GM13977 (cell line): ENCODE results near the gene PDLIM7.
"Not testable (repeated sequence)": the region's sequence is repeated elsewhere in the genome, so short reads cannot be mapped to it uniquely, and the experiment has no call there.

Experiments used
- DNase-seq: peaks from one replicate; pipeline ENCODE4 v3.0.0; 2012; ENCODE audit warnings: low spot score
- in situ Hi-C: fragments of 300-500 bp; cut with MboI; formaldehyde crosslinking; loops from one replicate; pipeline ENCODE4 v1.12.0; 2022; ENCODE audit warnings: low sequenced_read_pairs, low pct_unique_long_range_greater_than_20kb, mixed read lengths, inconsistent platforms; ENCODE audit not compliant: unreplicated experiment
- TF ChIP-seq, protein P1 (sequence below): IDR thresholded peaks from 2 replicates; pipeline ENCODE4 v1.5.1; 2012; ENCODE audit warnings: mild to moderate bottlenecking, control low read depth; ENCODE audit not compliant: insufficient read depth; ENCODE audit errors: extremely low read depth, missing control alignments

PDLIM7 gene

DNA sequence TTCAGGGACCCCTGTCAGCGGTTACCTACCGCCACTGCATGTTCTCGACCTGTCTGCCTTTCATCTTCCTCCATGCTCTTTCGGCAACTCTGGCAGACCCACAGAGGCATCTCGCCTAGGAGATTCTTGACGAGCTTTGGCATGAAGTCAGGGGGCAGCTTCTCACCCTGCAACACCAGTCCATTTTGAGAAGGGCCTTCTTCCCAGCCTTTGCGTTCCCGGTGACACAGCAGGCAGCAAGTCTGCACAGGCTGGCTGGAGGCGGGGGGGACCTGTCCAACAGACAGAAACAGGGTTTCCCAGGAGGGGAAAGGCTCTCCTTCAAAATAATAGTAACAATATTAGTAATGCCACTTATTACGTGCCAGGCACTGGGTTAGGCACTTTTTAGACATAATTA, 41.5 kb upstream of the PDLIM7 start:
- no peak for DNase-seq
- in situ Hi-C loops, result no loop called here
- TF ChIP-seq, protein P1, sequence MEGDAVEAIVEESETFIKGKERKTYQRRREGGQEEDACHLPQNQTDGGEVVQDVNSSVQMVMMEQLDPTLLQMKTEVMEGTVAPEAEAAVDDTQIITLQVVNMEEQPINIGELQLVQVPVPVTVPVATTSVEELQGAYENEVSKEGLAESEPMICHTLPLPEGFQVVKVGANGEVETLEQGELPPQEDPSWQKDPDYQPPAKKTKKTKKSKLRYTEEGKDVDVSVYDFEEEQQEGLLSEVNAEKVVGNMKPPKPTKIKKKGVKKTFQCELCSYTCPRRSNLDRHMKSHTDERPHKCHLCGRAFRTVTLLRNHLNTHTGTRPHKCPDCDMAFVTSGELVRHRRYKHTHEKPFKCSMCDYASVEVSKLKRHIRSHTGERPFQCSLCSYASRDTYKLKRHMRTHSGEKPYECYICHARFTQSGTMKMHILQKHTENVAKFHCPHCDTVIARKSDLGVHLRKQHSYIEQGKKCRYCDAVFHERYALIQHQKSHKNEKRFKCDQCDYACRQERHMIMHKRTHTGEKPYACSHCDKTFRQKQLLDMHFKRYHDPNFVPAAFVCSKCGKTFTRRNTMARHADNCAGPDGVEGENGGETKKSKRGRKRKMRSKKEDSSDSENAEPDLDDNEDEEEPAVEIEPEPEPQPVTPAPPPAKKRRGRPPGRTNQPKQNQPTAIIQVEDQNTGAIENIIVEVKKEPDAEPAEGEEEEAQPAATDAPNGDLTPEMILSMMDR, result no peak

DNA sequence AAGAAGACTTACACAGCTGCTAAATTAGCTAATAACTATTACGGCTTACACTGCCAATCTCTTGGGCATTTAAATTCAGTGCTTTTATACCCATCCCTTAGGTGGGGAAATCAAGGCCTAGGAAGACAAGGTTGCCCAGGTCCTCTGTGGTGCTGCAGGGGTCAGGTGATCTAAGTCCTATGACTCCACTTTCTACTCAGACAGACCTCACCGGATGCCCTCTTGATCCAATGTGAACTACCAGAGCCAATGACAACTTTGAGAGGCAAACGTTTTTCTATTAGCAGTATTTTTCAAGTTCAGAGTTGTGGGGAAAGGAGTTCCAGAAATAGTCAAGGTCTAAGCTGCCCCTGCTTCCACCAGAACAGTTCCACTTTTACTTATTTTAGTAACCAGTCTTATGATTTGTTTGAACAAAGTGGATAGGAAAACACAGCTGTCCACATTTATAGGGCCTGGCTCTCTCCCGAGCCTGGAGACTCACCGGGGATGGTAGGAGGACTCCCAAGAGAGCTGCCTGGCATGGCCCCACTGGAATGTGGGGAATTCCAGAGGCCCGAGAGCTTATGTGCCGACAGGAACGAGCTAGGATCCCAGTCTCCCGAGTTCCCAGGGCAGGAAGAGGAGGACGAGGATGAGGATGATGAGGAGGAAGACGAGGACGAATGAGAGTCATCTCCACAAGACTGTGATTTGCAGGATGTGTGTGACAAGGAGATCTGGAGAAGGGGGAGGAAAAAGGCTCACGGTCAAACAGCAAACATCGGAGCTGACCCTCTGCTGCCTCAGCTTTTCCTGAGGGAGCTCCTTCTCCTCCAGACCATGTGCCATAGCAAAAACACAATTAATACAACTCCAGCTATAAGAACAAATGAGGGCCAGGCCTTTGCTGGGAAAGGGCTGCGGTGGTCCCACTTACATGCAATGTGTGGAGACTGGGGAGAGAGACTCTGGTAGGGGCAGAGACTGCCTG, 40.3 kb upstream of the PDLIM7 start:
- in situ Hi-C loops, result no loop called here

DNA sequence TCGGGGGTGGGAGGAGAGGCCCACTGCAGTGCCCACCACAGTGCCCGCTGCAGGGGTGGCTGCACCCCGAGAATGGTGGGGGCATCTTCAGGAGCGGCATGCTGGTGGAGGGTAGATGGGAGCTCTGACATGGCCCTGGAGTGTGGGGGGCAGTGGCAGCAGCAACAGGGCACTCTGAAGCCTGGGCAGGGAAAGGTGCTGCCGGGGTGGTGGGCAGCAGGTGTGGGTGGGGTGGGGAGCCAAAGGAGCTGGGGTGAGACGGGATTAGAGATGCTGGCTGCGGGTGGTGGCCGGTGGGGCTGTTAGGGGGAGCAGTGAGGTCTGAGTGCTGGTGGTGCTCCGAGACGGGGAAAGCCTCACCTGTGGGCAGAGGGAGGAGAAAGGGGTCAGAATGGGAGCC, 39.0 kb upstream of the PDLIM7 start:
- in situ Hi-C loops, result no loop called here
- TF ChIP-seq, protein P1, result no peak
- DNase-seq, result no peak

More for the DNA sequence above, 40.3 kb upstream of the PDLIM7 start:
- TF ChIP-seq, protein P1, result no peak
- no peak for DNase-seq

DNA sequence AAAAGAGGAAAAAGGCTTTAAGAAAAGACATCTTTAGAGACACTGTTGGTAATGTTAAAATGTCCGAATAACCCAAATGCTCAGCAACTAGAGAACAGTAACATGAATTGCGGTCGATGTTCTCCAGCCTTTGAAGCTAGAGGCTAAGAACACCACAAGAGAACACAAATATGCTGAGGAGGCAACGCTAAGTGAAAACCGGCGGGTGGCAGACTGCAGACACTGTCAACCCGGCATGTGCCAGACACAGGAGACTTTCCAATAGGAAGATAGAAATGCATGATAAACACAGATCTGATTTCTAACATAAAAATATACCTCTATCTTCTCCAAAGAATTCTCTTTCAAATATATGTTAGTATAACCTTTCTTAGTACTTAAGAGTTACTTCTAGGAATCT, 37.7 kb upstream of the PDLIM7 start:
- in situ Hi-C loops, result no loop called here
- TF ChIP-seq, protein P1, result no peak
- DNase-seq, result no peak

DNA sequence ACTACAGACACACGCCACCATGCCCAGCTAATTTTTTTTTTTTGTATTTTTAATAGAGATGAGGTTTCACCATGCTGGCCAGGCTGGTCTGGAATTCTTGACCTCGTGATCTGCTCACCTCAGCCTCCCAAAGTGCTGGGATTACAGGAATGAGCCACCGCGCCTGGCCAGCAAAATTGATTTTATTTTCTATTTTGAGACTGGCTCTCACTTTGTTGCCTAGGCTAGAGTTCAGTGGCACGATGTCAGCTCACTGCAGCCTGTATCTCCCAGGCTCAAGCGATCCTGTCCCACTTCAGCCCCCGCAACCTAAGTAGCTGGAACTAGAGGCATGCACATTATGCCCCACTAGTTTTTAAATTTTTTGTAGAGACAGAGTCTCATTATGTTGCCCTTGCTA, 37.0 kb upstream of the PDLIM7 start:
- DNase-seq, in situ Hi-C loops: not testable (repeated sequence)

DNA sequence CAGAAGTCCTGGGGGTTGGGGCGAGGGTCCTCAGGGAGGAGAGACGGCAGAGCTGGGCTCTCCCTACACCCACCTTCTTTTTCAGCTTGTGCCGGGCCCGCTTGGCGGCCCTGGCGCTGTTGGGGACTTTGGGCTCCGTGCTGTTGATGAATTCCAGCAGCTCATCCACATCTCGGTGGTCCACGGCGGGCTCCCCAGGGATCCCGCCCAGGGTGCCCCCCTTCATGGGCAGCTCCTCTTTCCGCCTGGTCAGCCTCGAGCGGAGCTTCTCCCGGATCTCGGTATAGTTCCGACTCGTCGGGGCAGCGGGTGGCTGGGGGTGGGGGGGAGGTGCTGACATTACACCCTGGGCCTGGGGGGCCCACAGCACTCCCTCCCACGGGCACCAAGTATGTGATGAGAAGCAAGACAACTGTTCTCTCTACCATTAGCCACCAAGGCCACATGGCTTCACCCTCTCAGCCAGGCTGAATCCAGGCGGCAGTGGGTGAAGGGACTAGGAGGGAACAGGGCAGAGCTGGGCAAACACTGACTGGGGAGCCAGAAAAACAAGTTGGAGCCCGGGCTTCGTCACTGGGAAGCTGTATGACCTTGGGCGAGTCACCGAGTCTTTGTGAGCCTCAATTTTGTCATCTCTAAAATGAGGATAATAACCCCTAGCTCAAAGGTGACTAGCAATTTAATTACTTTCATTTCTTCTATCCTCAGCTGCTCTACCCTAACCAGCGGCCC, 34.0 kb upstream of the PDLIM7 start:
- in situ Hi-C loops, result no loop called here

More for the DNA sequence above, 34.0 kb upstream of the PDLIM7 start:
- TF ChIP-seq, protein P1, result no peak
- DNase-seq, result no peak
